ENCODE measurements around the gene MEI4. TPM values are rescaled to one million over a fixed set of nuclear protein-coding genes. Genes with fewer than 3 reads are reported as not detected.
"Not testable (repeated sequence)": the region's sequence is repeated elsewhere in the genome, so short reads cannot be mapped to it uniquely, and the experiment has no call there.

Gene MEI4
- total and polyA plus RNA-seq, 10 of the 15 experiments (the other 5 are each of a cell fraction or from before 2014, with no cell fraction given) = 0.03 to 0.04 (median 0.03) TPM; not detected in 7

GRCh38 chr6:77688649-77689048 lies 35.8 kb downstream of the MEI4 start:
- POLR2A ChIA-PET = no interaction called here
- H2AFZ ChIP-seq (ENCODE audit: control insufficient read depth, low read depth, low read length) = no peak overlapping the region
- no peaks in the 10 kb centered on the region for H3K9me3 ChIP-seq (replicated peaks; ENCODE audit: control insufficient read depth, insufficient read depth, low read length)
- ATAC-seq = no peak
- no peaks in the 10 kb centered on the region for H3K36me3 ChIP-seq (ENCODE audit: control insufficient read depth in 2 of 2, insufficient read depth in 2 of 2, low read length in 1 of 2)
- H3K4me2 ChIP-seq (ENCODE audit: control insufficient read depth, insufficient read depth) = no peak overlapping the region
- H3K4me3 ChIP-seq = no peak overlapping the region
- RAD21 ChIA-PET (ENCODE audit: unreplicated experiment) = no interaction called here
- no peaks in the 10 kb centered on the region for H3K79me2 ChIP-seq (ENCODE audit: control insufficient read depth, insufficient read depth, low read length)
- no peak for FAIRE-seq
- CTCF ChIA-PET = no interaction called here
- no TSS peak for BruUV-seq (replicated peaks)
- no peak overlapping the region for H3K9ac ChIP-seq (ENCODE audit: control insufficient read depth, insufficient read depth, low read length)
- SMC1A ChIA-PET (ENCODE audit: uncharacterized antibody, unreplicated experiment) = no interaction called here
- DNase-seq (ENCODE audit: low read depth, low spot score) = no peak
- no peak overlapping the region for H3K27ac ChIP-seq (ENCODE audit: control insufficient read depth, insufficient read depth)
- H4K20me1 ChIP-seq (ENCODE audit: control insufficient read depth, insufficient read depth) = no peaks in the 10 kb centered on the region
- intact Hi-C loops (cut with micrococcal nuclease; ENCODE audit: unreplicated experiment) (no loop called here), in situ Hi-C loops (cut with MboI) (no loop called here)
- no peaks in the 10 kb centered on the region for H3K27me3 ChIP-seq (replicated peaks in 1 of 2; ENCODE audit: control insufficient read depth in 2 of 2, insufficient read depth in 2 of 2, low read length in 1 of 2)
- no peak for TF ChIP-seq BCL11A (IDR thresholded peaks at IDR 0.05; ENCODE audit: low read depth, low read length)
- TF ChIP-seq SPI1 (IDR thresholded peaks at IDR 0.05; ENCODE audit: borderline replicate concordance, insufficient read depth, low read depth, low read length) = no peak
- WGBS (ENCODE audit: insufficient coverage, insufficient replicate concordance, low lambda C conversion rate, missing lambda C conversion rate) = 4% methylated on average over 1 of the region's 1 CpG
- no peaks in the 10 kb centered on the region for H3K4me1 ChIP-seq (ENCODE audit: control insufficient read depth, insufficient read depth, low read length)

- intact Hi-C loops (cut with micrococcal nuclease; ENCODE audit: unreplicated experiment); H3K4me2 ChIP-seq (ENCODE audit: control insufficient read depth, insufficient read depth); H3K9me3 ChIP-seq (replicated peaks; ENCODE audit: control insufficient read depth, insufficient read depth, low read length); in situ Hi-C loops (cut with MboI); POLR2A ChIA-PET; DNase-seq (ENCODE audit: low read depth, low spot score); H3K27ac ChIP-seq (ENCODE audit: control insufficient read depth, insufficient read depth); H3K4me3 ChIP-seq; BruUV-seq (replicated peaks); H3K36me3 ChIP-seq (ENCODE audit: control insufficient read depth in 2 of 2, insufficient read depth in 2 of 2, low read length in 1 of 2); H2AFZ ChIP-seq (ENCODE audit: control insufficient read depth, low read depth, low read length); H4K20me1 ChIP-seq (ENCODE audit: control insufficient read depth, insufficient read depth); RAD21 ChIA-PET (ENCODE audit: unreplicated experiment); FAIRE-seq; H3K79me2 ChIP-seq (ENCODE audit: control insufficient read depth, insufficient read depth, low read length); SMC1A ChIA-PET (ENCODE audit: uncharacterized antibody, unreplicated experiment); H3K4me1 ChIP-seq (ENCODE audit: control insufficient read depth, insufficient read depth, low read length); H3K27me3 ChIP-seq (replicated peaks in 1 of 2; ENCODE audit: control insufficient read depth in 2 of 2, insufficient read depth in 2 of 2, low read length in 1 of 2); H3K9ac ChIP-seq (ENCODE audit: control insufficient read depth, insufficient read depth, low read length); ATAC-seq: not testable (repeated sequence)
- CTCF ChIA-PET = interaction anchor here (1.3 kb wide), 1 partner anchor 148 kb away, joined by 4 read pairs; no protein-coding TSS in a partner anchor
- 13% methylated on average over 6 of the region's 6 CpGs for WGBS (ENCODE audit: insufficient coverage, insufficient replicate concordance, low lambda C conversion rate, missing lambda C conversion rate)
Measured at GRCh38 chr6:77700095-77700494, 47.3 kb downstream of the MEI4 start.

All from GM12878 (cell line).